Renal cortex interstitium (tissue), 11 donors: ENCODE measurements around the gene AKT1S1. TPM values are rescaled to one million over a fixed set of nuclear protein-coding genes. Genes with fewer than 3 reads are reported as not detected.

Source experiments
- DNase-seq, 11 donors: peaks; one replicate each; pipeline ENCODE4 v3.0.0-alpha.2; 2013; ENCODE audit warnings: low read depth in 9 of 11, low spot score in 4 of 11; ENCODE audit errors: extremely low read depth in 1 of 11
- polyA plus RNA-seq, 3 donors: library from polyadenylated mRNA; unstranded; fragments of 120-200 nt; gene quantifications; one replicate each; pipeline ENCODE4 v1.2.1, GENCODE V29; 2013; ENCODE audit not compliant: insufficient read length in 3 of 3

Gene AKT1S1
- polyA plus RNA-seq, 3 donors, result 23.9 to 40.5 (median 38.1) TPM

- DNase-seq, result no peak
Observed at GRCh38 chr19:49875177-49875576, 2.0 kb downstream of the AKT1S1 start.

- no peak for DNase-seq
Observed at GRCh38 chr19:49874503-49875157, 2.5 kb downstream of the AKT1S1 start.

- DNase-seq, result no peak
Observed at GRCh38 chr19:49873834-49874233, 3.3 kb downstream of the AKT1S1 start.

- DNase-seq, result no peak
Observed at GRCh38 chr19:49873129-49873521, 4.0 kb downstream of the AKT1S1 start.

GRCh38 chr19:49872245-49873128 lies 4.7 kb downstream of the AKT1S1 start:
- DNase-seq, result no peak

- no peak for DNase-seq
Observed at GRCh38 chr19:49871349-49871985, 5.7 kb downstream of the AKT1S1 start.

- DNase-seq, result no peak
Observed at GRCh38 chr19:49870309-49870901, 6.8 kb downstream of the AKT1S1 start.

GRCh38 chr19:49869484-49870308 lies 7.5 kb downstream of the AKT1S1 start:
- peak; percentile 95 to 100 (median 99) for DNase-seq

- no peak for DNase-seq
Observed at GRCh38 chr19:49869009-49869483, 8.1 kb downstream of the AKT1S1 start.

GRCh38 chr19:49866933-49867782 lies 10.0 kb downstream of the AKT1S1 start, which contains the start of gene PNKP:
TSS of gene PNKP (minus strand) at chr19:49867576. CDS start at chr19:49867204, 372 bp downstream.
- DNase-seq, result peak in 10 of 11 donors; percentile 79 to 90 (median 88)

GRCh38 chr19:49864890-49865289 lies 12.3 kb downstream of the AKT1S1 start:
- DNase-seq, result no peak

GRCh38 chr19:49863935-49864320 lies 13.2 kb downstream of the AKT1S1 start:
- no peak for DNase-seq

- no peak for DNase-seq
Observed at GRCh38 chr19:49863254-49863934, 13.8 kb downstream of the AKT1S1 start.

GRCh38 chr19:49862391-49863253 lies 14.5 kb downstream of the AKT1S1 start:
- DNase-seq, result no peak

GRCh38 chr19:49861541-49862378 lies 15.4 kb downstream of the AKT1S1 start:
- no peak for DNase-seq
